Mucosa of rectum (tissue), 2 donors: ENCODE measurements around the gene SSR4.

Experiments used
- H3K27ac ChIP-seq, 2 donors: one replicate each; pipeline ENCODE4 v1.7.0; 2013; ENCODE audit warnings: inconsistent platforms in 2 of 2, low read depth in 2 of 2, low read length in 2 of 2
- H3K27me3 ChIP-seq, 2 donors: one replicate each; pipeline ENCODE4 v1.7.0; 2013; ENCODE audit warnings: low read length in 2 of 2; ENCODE audit not compliant: control insufficient read depth in 2 of 2, insufficient read depth in 2 of 2
- H3K36me3 ChIP-seq, 2 donors: one replicate each; pipeline ENCODE4 v1.7.0; 2013; ENCODE audit warnings: low read length in 2 of 2; ENCODE audit not compliant: control insufficient read depth in 2 of 2, insufficient read depth in 2 of 2
- H3K4me1 ChIP-seq, 2 donors: one replicate each; pipeline ENCODE4 v1.7.0; 2013; ENCODE audit warnings: low read length in 2 of 2, mild to moderate bottlenecking in 1 of 2; ENCODE audit not compliant: control insufficient read depth in 2 of 2, insufficient read depth in 2 of 2
- H3K4me3 ChIP-seq, 2 donors: one replicate each; pipeline ENCODE4 v1.7.0; 2013; ENCODE audit warnings: low read length in 2 of 2
- H3K9ac ChIP-seq, 2 donors: one replicate each; pipeline ENCODE4 v1.7.0; 2013; ENCODE audit warnings: low read length in 2 of 2, low read depth in 1 of 2, mild to moderate bottlenecking in 1 of 2
- H3K9me3 ChIP-seq, 2 donors: one replicate each; pipeline ENCODE4 v1.7.0; 2013; ENCODE audit warnings: low read length in 2 of 2; ENCODE audit not compliant: control insufficient read depth in 2 of 2
- donor health status: healthy.
- donor health status: Normal muscosa, but diverticular disease.

Gene SSR4

DNA sequence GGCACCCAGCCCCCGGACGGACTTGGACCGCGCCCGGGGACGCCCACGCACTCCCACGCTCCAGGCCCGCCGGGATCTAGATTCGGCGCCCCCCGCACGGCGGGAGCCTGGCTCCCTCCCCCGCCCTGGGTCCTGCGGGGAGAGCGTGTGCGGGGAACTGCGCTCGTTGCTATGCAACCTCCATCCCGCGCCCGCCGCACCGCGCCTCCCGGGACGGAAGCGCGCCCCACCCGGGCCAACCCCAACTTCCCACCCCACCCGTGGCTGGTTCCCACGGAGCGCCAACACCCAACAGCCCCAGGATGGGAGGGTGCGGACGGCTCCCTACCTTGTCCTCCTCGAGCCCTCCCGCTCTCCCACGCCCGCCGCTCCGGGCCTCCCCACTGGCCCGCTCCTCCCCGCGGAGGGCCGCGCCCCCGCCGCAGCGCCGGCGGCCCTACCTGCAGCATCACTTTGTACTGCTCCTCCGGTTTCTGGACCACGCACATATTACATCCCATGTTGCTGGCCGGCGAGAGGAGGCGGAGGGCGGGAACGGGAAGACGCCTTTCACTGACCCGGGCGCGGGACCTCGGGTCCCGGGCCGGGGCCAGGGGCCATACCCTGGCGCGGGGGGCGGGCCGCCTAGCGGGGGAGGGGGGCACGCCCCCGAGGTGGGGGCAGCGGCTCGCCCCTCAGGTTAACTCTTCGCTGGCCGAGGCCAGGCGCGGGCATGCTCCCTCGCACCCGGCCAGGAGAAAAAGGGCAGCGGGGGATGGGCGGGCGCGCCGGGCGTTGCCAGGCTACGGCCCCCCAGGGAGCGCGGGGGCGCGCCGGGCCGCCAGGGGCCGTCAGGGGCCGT, 35.6 kb downstream of the SSR4 start, which contains the start of gene PDZD4:
PDZD4 (minus strand) TSS at position 746 of the 841 bp plus-strand sequence; CDS start at position 500, 246 bp downstream.
- H3K9ac ChIP-seq: no peak within 1 kb of the TSS
- peaks cover 0 to 4% of the 10 kb centered on the region in 2 donors for H3K9me3 ChIP-seq
- peak within 1 kb of the TSS; percentile 23 to 41 for H3K4me3 ChIP-seq
- peaks cover 24 to 29% of the 10 kb centered on the region in 2 donors for H3K27me3 ChIP-seq
- H3K27ac ChIP-seq: no peak within 1 kb of the TSS
- H3K36me3 ChIP-seq: no peaks in the 10 kb centered on the region
- H3K4me1 ChIP-seq: no peaks in the 10 kb centered on the region

- H3K4me1 ChIP-seq: no peaks in the 10 kb centered on the region
- H3K27me3 ChIP-seq: peaks cover 21 to 31% of the 10 kb centered on the region in 2 donors
- no peak overlapping the region for H3K27ac ChIP-seq
- H3K9me3 ChIP-seq: peaks cover 0 to 4% of the 10 kb centered on the region in 2 donors
- no peak overlapping the region for H3K9ac ChIP-seq
- no peaks in the 10 kb centered on the region for H3K36me3 ChIP-seq
- H3K4me3 ChIP-seq: no peak overlapping the region
These were observed 36.4 kb downstream of the SSR4 start for GRCh38 chrX:153830640-153831428.

- Histone ChIP-seq H3K9me3 (peaks cover 0 to 4% of the 10 kb centered on the region in 2 donors), H3K9ac (no peak overlapping the region), H3K27me3 (peaks cover 21 to 31% of the 10 kb centered on the region in 2 donors), H3K27ac (no peak overlapping the region), H3K4me3 (no peak overlapping the region), H3K36me3 (no peaks in the 10 kb centered on the region), H3K4me1 (no peaks in the 10 kb centered on the region)
These were observed 37.1 kb downstream of the SSR4 start for GRCh38 chrX:153831429-153832150.

GRCh38 chrX:153832728-153833127, 38.3 kb downstream of the SSR4 start:
- H3K9ac ChIP-seq: no peak overlapping the region
- H3K4me1 ChIP-seq: no peaks in the 10 kb centered on the region
- H3K27ac ChIP-seq: no peak overlapping the region
- H3K27me3 ChIP-seq: peaks cover 20 to 28% of the 10 kb centered on the region in 2 donors
- H3K36me3 ChIP-seq: no peaks in the 10 kb centered on the region
- peaks cover 0 to 3% of the 10 kb centered on the region in 2 donors for H3K9me3 ChIP-seq
- H3K4me3 ChIP-seq: no peak overlapping the region

- Histone ChIP-seq H3K4me3 (no peak overlapping the region), H3K27me3 (peaks cover 5 to 15% of the 10 kb centered on the region in 2 donors), H3K27ac (no peak overlapping the region), H3K9me3 (peaks cover 0 to 3% of the 10 kb centered on the region in 2 donors), H3K36me3 (no peaks in the 10 kb centered on the region), H3K4me1 (no peaks in the 10 kb centered on the region), H3K9ac (no peak overlapping the region)
These were observed 42.5 kb downstream of the SSR4 start for GRCh38 chrX:153836921-153837320.

DNA sequence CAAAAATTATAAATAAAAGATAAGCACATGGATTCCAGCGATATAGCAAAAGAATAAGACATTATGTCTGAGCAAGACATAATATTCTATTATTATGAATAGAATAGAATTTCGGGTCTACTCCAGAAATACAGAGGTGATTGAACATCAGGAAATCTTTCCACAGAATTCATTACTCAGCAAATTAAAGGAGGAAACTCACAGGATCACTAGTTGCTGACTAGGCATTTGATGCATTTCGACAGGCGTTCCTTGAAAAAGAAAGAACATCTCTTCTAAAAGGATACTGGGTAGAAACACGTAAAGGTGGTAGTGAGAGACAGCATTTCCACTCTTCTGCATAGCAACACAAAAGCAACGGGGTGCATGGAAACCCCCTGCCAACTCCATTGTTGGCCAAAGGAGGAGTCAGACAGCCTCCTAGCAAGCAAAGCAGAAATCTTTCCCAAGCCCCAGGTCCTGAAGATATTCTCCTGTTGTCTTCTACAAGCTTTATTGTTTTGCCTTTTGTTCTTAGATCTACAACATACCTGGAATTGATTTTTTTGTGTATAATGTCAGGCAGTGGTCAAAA, 50.1 kb downstream of the SSR4 start:
- H3K9me3 ChIP-seq: no peaks in the 10 kb centered on the region
- no peaks in the 10 kb centered on the region for H3K36me3 ChIP-seq
- no peak overlapping the region for H3K27ac ChIP-seq
- H3K9ac ChIP-seq: no peak overlapping the region
- H3K27me3 ChIP-seq: peaks cover 12 to 19% of the 10 kb centered on the region in 2 donors
- H3K4me3 ChIP-seq: no peak overlapping the region
- H3K4me1 ChIP-seq: no peaks in the 10 kb centered on the region

DNA sequence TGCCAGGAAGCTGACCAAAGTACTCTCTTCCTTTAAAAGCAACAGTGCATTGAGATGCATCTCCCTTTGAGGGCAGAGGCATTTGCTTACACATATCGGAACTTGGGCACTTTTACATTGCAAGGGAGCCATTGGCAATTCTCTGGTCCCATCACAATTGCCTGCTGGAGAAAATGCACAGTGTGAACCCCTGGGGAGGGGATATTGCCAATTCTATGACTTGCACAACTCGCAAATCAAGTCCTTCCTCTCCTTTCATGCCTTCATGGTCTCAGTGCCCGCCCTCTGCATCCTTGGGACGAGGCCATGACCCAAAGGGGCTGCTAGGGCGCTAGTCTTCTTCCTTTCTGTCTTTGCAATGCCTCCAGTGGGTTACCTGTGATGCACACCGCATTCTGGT, 50.7 kb downstream of the SSR4 start:
- no peak overlapping the region for H3K9ac ChIP-seq
- H3K27ac ChIP-seq: no peak overlapping the region
- no peaks in the 10 kb centered on the region for H3K4me1 ChIP-seq
- no peaks in the 10 kb centered on the region for H3K9me3 ChIP-seq
- H3K4me3 ChIP-seq: no peak overlapping the region
- no peaks in the 10 kb centered on the region for H3K36me3 ChIP-seq
- H3K27me3 ChIP-seq: peaks cover 12 to 19% of the 10 kb centered on the region in 2 donors

- no peak overlapping the region for H3K27ac ChIP-seq
- H3K4me3 ChIP-seq: no peak overlapping the region
- no peaks in the 10 kb centered on the region for H3K4me1 ChIP-seq
- no peaks in the 10 kb centered on the region for H3K36me3 ChIP-seq
- H3K9ac ChIP-seq: no peak overlapping the region
- no peaks in the 10 kb centered on the region for H3K9me3 ChIP-seq
- H3K27me3 ChIP-seq: peaks cover 15 to 21% of the 10 kb centered on the region in 2 donors
These were observed 51.4 kb downstream of the SSR4 start for GRCh38 chrX:153845842-153846241.
